H1 (cell line): ENCODE results near the gene RFFL. TPM values are rescaled to one million over a fixed set of nuclear protein-coding genes. Genes with fewer than 3 reads are reported as not detected.

ENCODE experiments used
- CTCF ChIA-PET: fragments of 300-600 bp; sonication (Branson Sonifier 250); formaldehyde crosslinking; loops from one replicate; lab custom pipeline; 2021; ENCODE audit not compliant: partially characterized antibody; lab: Charles Lee
- POLR2A ChIA-PET: fragments of 300-600 bp; sonication (Branson Sonifier 250); formaldehyde crosslinking; loops from one replicate; lab custom pipeline; 2021; ENCODE audit warnings: inconsistent platforms; ENCODE audit not compliant: partially characterized antibody; lab: Charles Lee
- DNase-seq, 2 experiments: peaks; one replicate each; pipeline versions ENCODE4 v3.0.0 to v3.0.0-alpha.2; 2010 to 2022; ENCODE audit warnings: low spot score in 2 of 2, low read depth in 1 of 2, mixed read lengths in 1 of 2
- FAIRE-seq: peaks from 2 replicates; lab custom pipeline; 2011; peaks lifted over from hg19 to GRCh38; lab: Jason Lieb, UNC
- H2AFZ ChIP-seq: 2 replicates; pipeline ENCODE4 v1.8.1; 2012; ENCODE audit warnings: low read length, inconsistent platforms
- H2AK5ac ChIP-seq: 2 replicates; pipeline ENCODE4 v1.6.1; 2013; ENCODE audit warnings: low read depth, low read length
- H2BK120ac ChIP-seq: replicated peaks from 2 replicates; pipeline ENCODE3; 2013; ENCODE audit warnings: low read depth, low read length, inconsistent platforms
- H2BK12ac ChIP-seq: 2 replicates; pipeline ENCODE4 v1.6.1; 2013; ENCODE audit warnings: low read depth, low read length
- H2BK15ac ChIP-seq: 2 replicates; pipeline ENCODE4 v1.6.1; 2013; ENCODE audit warnings: low read length
- H2BK20ac ChIP-seq: 2 replicates; pipeline ENCODE4 v1.6.1; 2013; ENCODE audit warnings: low read length
- H2BK5ac ChIP-seq: 2 replicates; pipeline ENCODE4 v1.6.1; 2013; ENCODE audit warnings: low read depth, low read length
- H3K14ac ChIP-seq: 2 replicates; pipeline ENCODE4 v1.6.1; 2013; ENCODE audit warnings: inconsistent platforms; ENCODE audit not compliant: insufficient read length
- H3K18ac ChIP-seq: 2 replicates; pipeline ENCODE4 v1.6.1; 2013; ENCODE audit warnings: low read length; ENCODE audit errors: extremely low read depth
- H3K23ac ChIP-seq: 2 replicates; pipeline ENCODE4 v1.6.1; 2013; ENCODE audit warnings: inconsistent platforms; ENCODE audit not compliant: insufficient read length
- H3K23me2 ChIP-seq: 2 replicates; pipeline ENCODE4 v1.6.1; 2013; ENCODE audit warnings: low read depth, low read length
- H3K27ac ChIP-seq: 2 replicates; pipeline ENCODE4 v1.6.1; 2011; ENCODE audit warnings: low read depth, low read length, inconsistent platforms
- H3K27me3 ChIP-seq, 4 experiments: replicated peaks in 1 of 4; 1 replicate in 1 of 4; 2 replicates in 3 of 4; pipeline versions ENCODE4 v1.6.1 to v1.8.1; 2011 to 2013; ENCODE audit warnings: low read length in 3 of 4, mild to moderate bottlenecking in 3 of 4, inconsistent platforms in 2 of 4, mixed read lengths in 2 of 4, moderate library complexity in 1 of 4; ENCODE audit not compliant: control insufficient read depth in 3 of 4, insufficient read depth in 3 of 4; ENCODE audit errors: extremely low read depth in 1 of 4
- H3K36me3 ChIP-seq, 4 experiments: 2 replicates each; pipeline versions ENCODE4 v1.6.1 to v1.8.1; 2011 to 2013; ENCODE audit warnings: mild to moderate bottlenecking in 4 of 4, low read length in 3 of 4, moderate library complexity in 2 of 4, control low read depth in 1 of 4, inconsistent platforms in 1 of 4; ENCODE audit not compliant: insufficient read depth in 4 of 4, control insufficient read depth in 2 of 4
- H3K4ac ChIP-seq: replicated peaks from 2 replicates; pipeline ENCODE3; 2013; ENCODE audit warnings: low read length, low read depth, mixed read lengths, inconsistent platforms; ENCODE audit not compliant: insufficient read length
- H3K4me1 ChIP-seq, 4 experiments: replicated peaks in 1 of 4; 1 replicate in 1 of 4; 2 replicates in 3 of 4; pipeline versions ENCODE4 v1.6.1 to v1.8.1; 2011 to 2013; ENCODE audit warnings: low read length in 3 of 4, inconsistent platforms in 2 of 4, mixed read lengths in 1 of 4; ENCODE audit not compliant: insufficient read depth in 4 of 4, control insufficient read depth in 3 of 4
- H3K4me2 ChIP-seq, 2 experiments: 2 replicates each; pipeline versions ENCODE4 v1.6.1 to v1.8.1; 2011 to 2013; ENCODE audit warnings: low read depth in 2 of 2, low read length in 2 of 2, control low read depth in 1 of 2, inconsistent platforms in 1 of 2, mild to moderate bottlenecking in 1 of 2; ENCODE audit not compliant: insufficient read depth in 1 of 2
- H3K4me3 ChIP-seq, 4 experiments: fragments of 200-600, 300-600 bp in 1 of 4; sonication (generic), shearing (Covaris generic), sonication (Bioruptor Twin) in 1 of 4; 2 replicates each; pipeline versions ENCODE4 v1.5.1 to v1.8.1; 2011 to 2016; ENCODE audit warnings: low read length in 4 of 4, low read depth in 3 of 4, control low read depth in 2 of 4, inconsistent platforms in 2 of 4, mild to moderate bottlenecking in 2 of 4, mixed read lengths in 1 of 4, moderate library complexity in 1 of 4; ENCODE audit not compliant: insufficient read depth in 2 of 4; ENCODE audit errors: extremely low read depth in 1 of 4
- H3K56ac ChIP-seq: replicated peaks from 2 replicates; pipeline ENCODE3; 2013; ENCODE audit warnings: low read depth, mild to moderate bottlenecking, mixed read lengths, low read length, inconsistent platforms; ENCODE audit not compliant: insufficient read length
- H3K79me1 ChIP-seq: 2 replicates; pipeline ENCODE4 v1.6.1; 2013; ENCODE audit warnings: low read depth, low read length, control low read depth
- H3K79me2 ChIP-seq, 2 experiments: 2 replicates each; pipeline versions ENCODE4 v1.6.1 to v1.8.1; 2012 to 2013; ENCODE audit warnings: low read length in 2 of 2, mild to moderate bottlenecking in 2 of 2, inconsistent platforms in 1 of 2; ENCODE audit not compliant: insufficient read depth in 2 of 2, control insufficient read depth in 1 of 2
- H3K9ac ChIP-seq, 4 experiments: replicated peaks in 1 of 4; 1 replicate in 1 of 4; 2 replicates in 3 of 4; pipeline versions ENCODE4 v1.6.1 to v1.8.1; 2011 to 2013; ENCODE audit warnings: low read depth in 3 of 4, low read length in 3 of 4, control low read depth in 2 of 4, mild to moderate bottlenecking in 2 of 4, moderate library complexity in 2 of 4, inconsistent platforms in 1 of 4; ENCODE audit errors: extremely low read depth in 1 of 4
- H3K9me3 ChIP-seq, 2 experiments: 2 replicates each; pipeline versions ENCODE4 v1.6.1 to v1.8.1; 2012 to 2013; ENCODE audit warnings: mild to moderate bottlenecking in 2 of 2, moderate library complexity in 2 of 2, control low read depth in 1 of 2, inconsistent platforms in 1 of 2, low read depth in 1 of 2, low read length in 1 of 2, mixed read lengths in 1 of 2; ENCODE audit not compliant: insufficient read depth in 2 of 2
- H4K20me1 ChIP-seq, 2 experiments: replicated peaks in 1 of 2; 2 replicates each; pipeline versions ENCODE3 to v1.8.1; 2011 to 2013; ENCODE audit warnings: inconsistent platforms in 2 of 2, low read length in 2 of 2, mild to moderate bottlenecking in 1 of 2; ENCODE audit not compliant: insufficient read depth in 2 of 2, control insufficient read depth in 1 of 2
- H4K5ac ChIP-seq: 2 replicates; pipeline ENCODE4 v1.6.1; 2013; ENCODE audit warnings: low read length, low read depth, mixed read lengths, inconsistent platforms; ENCODE audit not compliant: insufficient read length
- H4K8ac ChIP-seq: 2 replicates; pipeline ENCODE4 v1.8.0; 2013; ENCODE audit warnings: mild to moderate bottlenecking, moderate library complexity, low read length, inconsistent platforms; ENCODE audit not compliant: insufficient read depth; ENCODE audit errors: extremely low read depth
- H4K91ac ChIP-seq: replicated peaks from 2 replicates; pipeline ENCODE3; 2013; ENCODE audit warnings: low read length, mixed read lengths, inconsistent platforms; ENCODE audit not compliant: insufficient read length
- ASH2L ChIP-seq: fragments of 200-600, 300-600 bp; sonication (generic); IDR thresholded peaks from one replicate; pipeline ENCODE4 v1.7.1; 2017; ENCODE audit warnings: low read length
- CBX5 ChIP-seq: fragments of 300-800, 300-1000 bp; sonication (generic); IDR thresholded peaks from 2 replicates; pipeline ENCODE4 v1.7.1; 2016; ENCODE audit warnings: antibody characterized with exemption, low read length, low read depth
- FOSL1 ChIP-seq: IDR thresholded peaks from 2 replicates; pipeline ENCODE4 v1.6.1; 2011; ENCODE audit warnings: mild to moderate bottlenecking, low read depth, low read length, moderate library complexity; ENCODE audit not compliant: insufficient read depth
- GTF2F1 ChIP-seq: IDR thresholded peaks from 2 replicates; pipeline ENCODE4 v1.6.1; 2012; ENCODE audit warnings: low read depth, low read length, improper control_type of control experiment, borderline replicate concordance
- KDM4A ChIP-seq: IDR thresholded peaks from one replicate; pipeline ENCODE4 v1.7.1; 2012; ENCODE audit warnings: low read depth, mild to moderate bottlenecking, moderate library complexity, low read length, inconsistent platforms; ENCODE audit not compliant: severe bottlenecking
- MAX ChIP-seq: IDR thresholded peaks from 2 replicates; pipeline ENCODE4 v1.6.1; 2012; ENCODE audit warnings: inconsistent platforms
- POLR2A ChIP-seq, 2 experiments: IDR thresholded peaks; 1 replicate in 1 of 2; 2 replicates in 1 of 2; pipeline ENCODE4 v1.6.1; 2011; ENCODE audit warnings: low read depth in 2 of 2, low read length in 2 of 2, mild to moderate bottlenecking in 2 of 2; ENCODE audit errors: control extremely low read depth in 1 of 2
- POU5F1 ChIP-seq: IDR thresholded peaks from 2 replicates; pipeline ENCODE4 v1.6.1; 2011; ENCODE audit warnings: low read depth, mild to moderate bottlenecking, low read length, moderate library complexity
- RBBP5 ChIP-seq: IDR thresholded peaks from 2 replicates; pipeline ENCODE4 v1.7.1; 2012; ENCODE audit warnings: low read depth, mild to moderate bottlenecking, inconsistent platforms, low read length, moderate library complexity, borderline replicate concordance
- RXRA ChIP-seq: IDR thresholded peaks from 2 replicates; pipeline ENCODE4 v1.6.1; 2011; ENCODE audit warnings: low read depth, mild to moderate bottlenecking, low read length, moderate library complexity; ENCODE audit not compliant: insufficient read depth
- SP4 ChIP-seq: IDR thresholded peaks from 2 replicates; pipeline ENCODE4 v1.6.1; 2012; ENCODE audit warnings: low read length, inconsistent platforms
- TAF7 ChIP-seq: optimal IDR thresholded peaks from 2 replicates; pipeline ENCODE3; 2011; ENCODE audit warnings: low read depth, mild to moderate bottlenecking, inconsistent platforms, low read length, moderate library complexity, borderline replicate concordance
- TBP ChIP-seq: IDR thresholded peaks from 2 replicates; pipeline ENCODE4 v1.6.1; 2011; ENCODE audit warnings: low read depth, low read length, improper control_type of control experiment
- YY1 ChIP-seq: IDR thresholded peaks from 2 replicates; pipeline ENCODE4 v1.6.1; 2011; ENCODE audit warnings: low read depth, mild to moderate bottlenecking, low read length
- ZNF274 ChIP-seq: IDR thresholded peaks from 2 replicates; pipeline ENCODE4 v1.7.0; 2012; ENCODE audit warnings: low read length, borderline replicate concordance; ENCODE audit errors: extremely low read depth
- WGBS, 2 experiments: shearing (Covaris generic) in 1 of 2; methylation state at CpG; one replicate each; pipeline versions ENCODE4 v1.1.6 to v1.1.7; 2013 to 2015; ENCODE audit warnings: low lambda C conversion rate in 2 of 2, mixed read lengths in 2 of 2, inconsistent platforms in 1 of 2, low coverage in 1 of 2, missing lambda C conversion rate in 1 of 2; ENCODE audit not compliant: insufficient replicate concordance in 2 of 2, insufficient coverage in 1 of 2, insufficient read length in 1 of 2; ENCODE audit errors: extremely low coverage in 1 of 2, missing lambda C conversion rate in 1 of 2; 5-methylcytosine and 5-hydroxymethylcytosine counted together
- polyA plus RNA-seq, 7 experiments: library from polyadenylated mRNA; depleted of rRNA in 3 of 7; stranded (reverse) in 5 of 7; unstranded in 2 of 7; fragments of >200 nt in 5 of 7; fragments of 200-250 nt in 2 of 7; gene quantifications; 1 replicate in 5 of 7; 2 replicates in 1 of 7; 4 replicates in 1 of 7; pipeline versions ENCODE4 v1.2.1 to v1.2.3, GENCODE V29; 2011 to 2013; ENCODE audit warnings: missing spikeins in 2 of 7, mixed read lengths in 2 of 7
- total RNA-seq: library from RNA; stranded (reverse); fragmentation: NEBNext Ultra II Directional; extraction: Animal tissue kit (Norgen Biotek cat#: 25700); gene quantifications from 2 replicates; pipeline ENCODE4 v1.2.1, GENCODE V29; 2021

RFFL gene
- total and polyA plus RNA-seq, 2 of the 8 experiments (the other 6 are each of a cell fraction or from before 2014, with no cell fraction given) = 14.0 to 24.5 TPM

DNA sequence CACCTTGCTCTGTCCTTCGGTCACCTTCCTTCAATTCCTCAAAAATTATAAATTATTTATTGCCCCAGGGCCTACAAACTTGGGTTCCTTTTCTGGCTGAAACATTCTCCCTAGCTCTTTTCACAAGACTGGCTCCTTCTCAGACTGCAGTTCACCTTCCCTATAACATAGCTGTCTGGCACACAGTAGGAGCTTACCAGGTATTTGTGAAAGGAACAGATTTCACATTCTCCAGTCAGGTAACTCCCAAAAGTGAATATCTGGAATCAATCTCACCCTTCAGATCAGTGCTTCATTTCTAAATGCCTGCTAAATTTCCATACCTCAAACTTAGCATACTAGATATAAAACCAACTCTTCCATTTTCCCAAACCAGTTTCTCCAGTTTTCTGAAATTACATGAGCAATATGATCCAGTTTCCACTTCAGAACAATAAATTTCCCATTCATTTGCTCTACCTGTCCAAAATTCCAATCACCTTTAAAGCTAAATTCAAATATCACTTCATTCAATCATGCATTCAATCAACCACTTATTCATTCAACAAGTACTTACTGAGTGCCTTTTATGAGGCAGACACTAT is 6.1 kb downstream of the RFFL start:
- H3K9ac ChIP-seq = no peak overlapping the region
- H3K4me1 ChIP-seq = no peaks in the 10 kb centered on the region
- H2BK20ac ChIP-seq = no peak overlapping the region
- H3K79me2 ChIP-seq = no peaks in the 10 kb centered on the region
- ChIA-PET POLR2A (interaction anchor here (1.0 kb wide), 1 partner anchor 84 kb away, joined by 3 read pairs; no protein-coding TSS in a partner anchor), CTCF (interaction anchor here (0.7 to 1.3 kb wide), 2 partner anchors 26 to 32 kb away, joined by 3 read pairs; no protein-coding TSS in a partner anchor)
- H2BK5ac ChIP-seq = no peak overlapping the region
- 94 to 100% methylated on average over 1 of the region's 1 CpG for WGBS, 2 experiments
- H4K20me1 ChIP-seq = no peaks in the 10 kb centered on the region
- no peaks in the 10 kb centered on the region for H3K23me2 ChIP-seq
- H4K8ac ChIP-seq = no peak overlapping the region
- H3K27ac ChIP-seq = no peak overlapping the region
- H3K36me3 ChIP-seq = no peaks in the 10 kb centered on the region
- H2AFZ ChIP-seq = no peak overlapping the region
- no peak overlapping the region for H4K91ac ChIP-seq
- FAIRE-seq (no peak), DNase-seq (no peak)
- no peaks in the 10 kb centered on the region; the same call in 1 of the 2 replicates for H3K79me1 ChIP-seq
- H3K27me3 ChIP-seq = no peaks in the 10 kb centered on the region
- no peak overlapping the region for H3K4me3 ChIP-seq
- no peak overlapping the region for H3K4me2 ChIP-seq
- H4K5ac ChIP-seq = no peak overlapping the region
- H2AK5ac ChIP-seq = no peak overlapping the region
- H3K4ac ChIP-seq = no peak overlapping the region
- H2BK120ac ChIP-seq = no peak overlapping the region
- no peak overlapping the region for H3K56ac ChIP-seq
- no peak overlapping the region for H2BK12ac ChIP-seq
- H2BK15ac ChIP-seq = no peak overlapping the region
- no peak overlapping the region for H3K23ac ChIP-seq
- no peak overlapping the region for H3K14ac ChIP-seq
- H3K18ac ChIP-seq = no peak overlapping the region; the same call in 1 of the 2 replicates
- no peaks in the 10 kb centered on the region for H3K9me3 ChIP-seq
- TF ChIP-seq KDM4A (no peak), RBBP5 (no peak), ZNF274 (no peak), POLR2A (IDR thresholded peaks at IDR 0.05; ENCODE audit: control extremely low read depth in 1 of 2, low read depth in 2 of 2, low read length in 2 of 2) (no peak), ASH2L (no peak), TBP (no peak), FOSL1 (no peak), RXRA (no peak), CBX5 (no peak), GTF2F1 (no peak), YY1 (no peak), POU5F1 (no peak), SP4 (no peak), MAX (no peak), TAF7 (no peak)
